GM21723 (cell line): Measurements from ENCODE around the gene LARGE1.
"Not testable (repeated sequence)": the region's sequence is repeated elsewhere in the genome, so short reads cannot be mapped to it uniquely, and the experiment has no call there.

Experiments
- ATAC-seq: cut with Tn5 transposase; IDR thresholded peaks from one replicate; pipeline ENCODE4 v1.9.1; 2021; ENCODE audit warnings: mild to moderate bottlenecking, moderate library complexity; ENCODE audit not compliant: unreplicated experiment

LARGE1 gene

DNA sequence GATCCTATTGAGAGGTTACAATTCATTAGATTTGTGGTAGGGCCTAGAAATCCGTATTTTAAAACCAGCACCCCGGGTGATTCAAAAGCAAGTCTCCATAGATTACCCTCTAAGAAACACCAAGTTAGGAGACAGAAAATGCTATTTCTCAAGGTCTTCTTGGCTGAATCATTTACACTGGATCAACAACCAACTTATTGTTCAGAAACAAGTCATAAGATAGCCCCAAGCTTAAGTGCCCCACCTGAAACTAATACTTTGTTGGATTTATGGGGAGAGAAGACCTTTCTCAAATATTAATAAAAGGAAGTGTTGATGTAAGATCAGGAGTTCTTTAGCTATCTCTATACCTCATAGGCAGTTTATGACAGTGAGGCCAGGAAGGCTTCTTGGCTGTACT, 345.2 kb downstream of the LARGE1 start:
- no peak for ATAC-seq

DNA sequence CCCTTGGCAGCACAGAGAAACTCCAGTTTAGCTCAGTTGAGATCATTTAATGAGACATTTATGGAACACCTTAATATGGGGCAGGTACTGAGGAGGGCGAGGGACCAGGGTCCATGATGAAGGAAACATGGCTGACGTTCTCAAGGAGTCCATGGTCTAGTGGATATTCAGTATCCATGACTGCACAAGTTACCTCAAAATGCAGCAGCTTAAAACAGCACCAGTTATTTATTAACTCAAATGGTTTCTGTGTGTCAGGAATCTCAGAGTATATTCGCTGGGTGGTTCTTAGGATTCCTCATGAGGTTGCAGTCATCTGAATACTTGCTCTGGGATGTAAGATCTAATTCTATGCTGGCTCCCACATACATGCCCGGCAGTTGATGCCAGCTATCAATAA, 346.8 kb downstream of the LARGE1 start:
- no peak for ATAC-seq

DNA sequence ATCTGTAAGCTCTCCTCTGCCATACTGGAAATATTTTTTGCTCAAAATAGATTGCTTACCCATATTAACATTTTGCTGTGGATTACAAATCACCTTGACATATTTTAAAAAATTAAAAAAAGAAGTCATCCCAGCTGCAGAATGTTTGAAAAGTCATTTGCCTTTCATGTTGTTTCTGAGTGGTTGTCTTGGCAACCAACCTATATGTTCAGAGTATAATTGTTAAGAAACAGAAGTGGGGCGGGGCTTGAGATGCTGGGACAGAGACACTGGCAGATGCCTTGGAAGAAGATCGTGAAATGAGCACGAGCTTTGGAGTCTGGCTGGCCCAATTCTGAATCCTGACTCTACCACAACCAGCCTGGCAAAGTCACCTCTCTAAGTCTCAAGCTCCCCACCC, 348.2 kb downstream of the LARGE1 start:
- ATAC-seq, result no peak

DNA sequence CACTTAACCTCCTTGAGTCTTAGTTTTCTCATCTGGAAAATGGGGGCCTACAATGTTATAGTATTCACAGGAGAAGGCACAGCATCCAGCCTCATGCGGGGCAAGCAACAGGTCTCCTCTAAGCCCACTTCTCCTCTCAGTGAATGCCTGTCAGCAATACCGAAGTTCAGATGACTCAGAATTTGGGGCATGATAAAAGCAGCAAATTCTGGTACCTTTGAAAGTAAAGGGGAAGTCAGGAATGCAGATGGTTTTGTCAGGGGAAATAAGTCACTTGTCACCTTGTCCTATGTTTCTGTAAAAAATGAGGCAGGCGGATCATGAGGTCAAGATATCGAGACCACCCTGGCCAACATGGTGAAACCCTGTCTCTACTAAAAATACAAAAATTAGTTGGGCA, 350.2 kb downstream of the LARGE1 start:
- ATAC-seq, result no peak

DNA sequence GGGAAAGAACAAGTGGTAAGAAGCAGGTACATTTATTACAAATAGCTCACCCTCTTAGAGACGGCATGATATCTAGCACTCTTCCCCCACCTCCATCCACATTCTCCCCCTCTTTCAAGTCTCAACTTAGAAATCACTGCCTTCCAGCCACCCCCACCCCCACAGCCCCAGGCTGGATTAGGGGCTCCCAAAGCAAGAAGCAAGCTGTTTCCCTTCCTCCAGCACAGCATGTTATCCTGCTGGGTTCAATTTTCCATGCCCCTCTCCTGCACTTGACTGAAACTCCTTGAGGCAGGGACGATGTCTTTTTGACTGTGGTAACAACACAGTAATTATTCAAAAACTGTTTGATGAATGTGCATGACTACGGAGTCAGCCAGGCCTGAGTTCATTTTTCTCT, 350.7 kb downstream of the LARGE1 start:
- no peak for ATAC-seq

DNA sequence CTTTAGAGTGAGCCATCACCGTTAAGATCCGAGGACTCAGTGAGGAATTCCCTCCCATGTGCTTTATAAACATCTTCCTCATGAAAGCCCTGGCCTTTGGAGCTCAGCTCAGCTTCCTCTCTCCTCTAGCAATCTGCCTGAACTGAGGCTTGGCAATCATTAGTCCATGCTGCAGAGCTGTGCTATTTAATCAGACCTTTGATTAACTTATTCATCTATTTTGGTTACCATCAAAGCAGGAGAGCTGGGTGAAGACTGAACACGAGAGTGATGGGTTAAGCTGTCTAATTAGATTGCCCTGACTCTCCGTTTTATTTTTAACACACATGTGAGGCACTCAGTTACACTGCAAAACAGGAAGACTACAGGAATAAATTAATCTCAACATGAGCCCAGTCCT, 351.3 kb downstream of the LARGE1 start:
- ATAC-seq, result no peak

DNA sequence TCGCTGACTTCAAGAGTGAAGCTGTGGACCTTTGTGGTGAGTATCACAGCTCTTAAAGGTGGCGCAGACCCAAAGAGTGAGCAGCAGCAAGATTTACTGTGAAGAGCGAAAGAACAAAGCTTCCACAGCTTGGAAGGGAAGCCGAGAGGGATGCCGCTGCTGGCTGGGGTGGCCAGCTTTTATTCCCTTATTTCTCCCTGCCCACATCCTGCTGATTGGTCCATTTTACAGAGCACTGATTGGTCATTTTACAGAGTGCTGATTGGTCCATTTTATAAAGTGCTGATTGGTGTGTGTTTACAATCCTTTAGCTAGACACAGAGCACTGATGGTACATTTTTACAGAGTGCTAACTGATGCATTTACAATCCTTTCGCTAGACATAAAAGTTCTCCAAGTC, 353.8 kb downstream of the LARGE1 start:
- not testable (repeated sequence) for ATAC-seq

DNA sequence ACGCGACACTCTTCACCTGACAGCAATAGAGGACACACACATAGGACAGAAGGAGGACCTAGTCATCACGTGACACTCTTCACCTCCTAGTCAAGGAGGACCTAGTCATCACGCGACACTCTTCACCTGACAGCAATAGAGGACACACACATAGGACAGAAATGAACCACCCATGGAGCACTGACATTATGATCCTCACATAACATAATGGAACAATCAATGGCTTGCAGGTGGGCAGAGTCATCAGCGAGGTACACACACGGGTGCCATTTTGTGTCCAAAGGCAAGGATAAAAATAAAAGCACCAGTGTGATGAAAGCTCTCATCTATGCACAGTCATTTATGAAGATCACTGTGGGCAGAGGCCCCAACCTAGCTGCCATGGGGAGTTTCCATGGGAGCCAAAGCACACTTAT, 354.7 kb downstream of the LARGE1 start:
- no peak for ATAC-seq

DNA sequence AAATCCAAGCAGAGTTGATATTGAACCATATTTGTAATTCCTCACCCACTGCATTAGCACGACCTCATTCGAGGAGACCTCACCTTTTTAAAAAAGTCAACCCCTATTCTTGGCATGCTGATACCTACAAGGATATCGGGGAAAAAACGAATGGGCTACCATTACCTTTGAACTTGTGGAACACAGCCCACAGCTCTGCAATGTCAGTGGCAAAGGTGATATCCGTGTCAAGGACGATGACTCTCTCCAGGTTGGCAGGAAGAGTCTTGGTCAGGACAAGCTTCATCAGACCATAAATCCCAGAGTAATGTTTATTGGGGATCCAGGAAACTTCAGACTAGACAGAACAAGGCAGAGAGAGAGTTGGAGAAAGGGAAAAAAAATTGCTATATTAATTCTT, 355.6 kb downstream of the LARGE1 start:
- ATAC-seq, result no peak

DNA sequence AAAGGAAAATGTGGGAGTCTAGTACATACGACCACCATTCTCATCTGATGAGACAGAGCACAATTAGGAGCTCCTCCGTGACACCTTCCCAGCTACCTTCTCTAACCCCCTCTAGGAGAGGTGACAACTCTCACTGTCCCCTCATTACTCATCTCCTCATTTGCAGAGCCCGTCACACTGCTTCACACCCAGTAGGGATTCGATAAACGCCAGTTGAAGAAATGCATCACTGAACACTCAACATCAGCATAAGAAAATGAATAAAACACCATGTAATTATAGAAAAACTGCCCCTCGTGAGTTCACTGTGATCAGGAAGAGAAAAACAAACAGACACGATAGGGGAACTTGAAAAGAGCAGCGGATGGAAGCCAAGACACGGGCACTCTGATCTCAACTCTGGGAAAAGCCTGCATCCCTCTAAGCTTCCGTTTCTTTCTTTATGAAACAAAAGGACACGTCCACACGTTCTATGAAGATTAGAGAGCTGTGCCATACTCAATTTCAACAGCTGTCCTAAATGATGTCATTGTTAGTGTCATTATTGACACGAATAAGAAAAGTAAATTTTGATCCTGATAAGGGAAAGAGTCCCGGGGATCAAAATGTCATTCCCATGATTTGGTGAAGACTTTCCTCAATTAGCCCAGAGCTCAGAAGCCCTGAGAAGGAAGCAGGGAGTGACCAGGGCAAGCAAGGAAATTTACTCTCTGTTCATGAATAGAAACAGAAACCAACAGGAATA, 356.9 kb downstream of the LARGE1 start:
- ATAC-seq, result no peak

DNA sequence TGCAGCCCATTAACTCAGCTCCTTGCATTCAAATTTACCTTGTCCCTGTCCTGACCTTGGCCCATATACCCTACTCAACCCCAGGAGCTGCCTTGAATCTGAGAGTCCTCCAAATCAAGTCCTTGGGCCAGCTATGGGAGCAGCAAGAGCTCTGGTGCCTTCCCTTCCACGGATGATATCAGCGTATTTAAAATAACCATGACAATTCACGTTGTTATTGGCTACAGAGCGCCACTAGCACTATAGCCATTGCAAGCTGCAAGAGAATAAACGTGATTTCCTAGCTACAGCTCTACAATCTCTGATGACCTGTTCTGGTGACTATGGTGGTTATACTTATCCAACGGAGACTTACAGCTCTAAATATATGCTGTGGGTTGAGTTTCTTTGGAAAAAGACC, 357.8 kb downstream of the LARGE1 start:
- ATAC-seq, result no peak

DNA sequence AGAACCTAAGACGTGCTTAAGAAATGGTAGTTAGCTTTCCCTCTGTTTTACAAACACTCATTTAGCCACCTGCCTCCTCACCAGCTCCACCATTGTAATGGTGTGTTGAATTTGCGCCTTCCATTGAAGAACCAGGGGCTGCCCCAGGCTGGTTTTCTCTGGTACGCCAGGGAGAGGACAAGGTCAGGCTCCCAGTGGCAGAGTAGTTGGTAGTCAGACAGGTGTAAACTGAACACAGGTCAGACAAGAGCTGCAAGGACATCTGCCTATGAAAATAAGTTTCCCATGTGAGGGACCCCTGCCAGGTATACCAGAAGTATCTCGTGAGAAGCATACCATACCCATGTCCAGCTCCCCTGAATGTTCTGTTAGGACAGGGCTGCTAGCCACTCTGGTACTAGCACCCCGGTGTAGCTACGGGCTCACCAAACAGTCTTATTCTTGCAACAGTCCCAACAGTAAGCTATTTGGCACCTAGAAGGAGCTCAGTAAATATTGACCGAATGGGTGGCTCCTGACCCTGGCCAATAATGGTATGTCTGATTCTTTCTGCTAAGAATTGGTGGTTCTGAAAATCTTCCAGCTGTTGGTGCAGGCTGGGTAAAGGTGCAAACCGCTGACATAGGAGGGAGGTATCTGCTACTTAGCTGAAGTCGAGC, 359.0 kb downstream of the LARGE1 start:
- ATAC-seq, result no peak

DNA sequence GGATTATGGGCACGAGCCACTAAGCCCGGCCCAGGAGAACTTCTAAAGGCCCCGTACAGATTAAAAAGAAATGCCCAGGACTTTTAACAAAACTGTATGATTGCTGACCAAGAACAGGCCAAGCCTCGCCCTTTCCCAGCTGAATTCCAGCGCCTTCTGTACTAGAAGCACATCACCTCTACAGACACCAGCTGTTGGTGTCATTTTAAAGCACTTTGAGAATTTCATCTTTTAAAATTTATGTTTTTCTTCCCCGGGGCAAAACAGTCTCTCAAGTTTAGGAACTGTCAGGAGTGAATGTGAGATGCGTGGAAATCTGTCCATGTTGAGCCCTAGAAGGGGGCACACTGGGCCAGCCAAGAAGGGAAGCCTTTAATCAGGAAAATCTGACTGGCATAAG, 362.4 kb downstream of the LARGE1 start:
- no peak for ATAC-seq

DNA sequence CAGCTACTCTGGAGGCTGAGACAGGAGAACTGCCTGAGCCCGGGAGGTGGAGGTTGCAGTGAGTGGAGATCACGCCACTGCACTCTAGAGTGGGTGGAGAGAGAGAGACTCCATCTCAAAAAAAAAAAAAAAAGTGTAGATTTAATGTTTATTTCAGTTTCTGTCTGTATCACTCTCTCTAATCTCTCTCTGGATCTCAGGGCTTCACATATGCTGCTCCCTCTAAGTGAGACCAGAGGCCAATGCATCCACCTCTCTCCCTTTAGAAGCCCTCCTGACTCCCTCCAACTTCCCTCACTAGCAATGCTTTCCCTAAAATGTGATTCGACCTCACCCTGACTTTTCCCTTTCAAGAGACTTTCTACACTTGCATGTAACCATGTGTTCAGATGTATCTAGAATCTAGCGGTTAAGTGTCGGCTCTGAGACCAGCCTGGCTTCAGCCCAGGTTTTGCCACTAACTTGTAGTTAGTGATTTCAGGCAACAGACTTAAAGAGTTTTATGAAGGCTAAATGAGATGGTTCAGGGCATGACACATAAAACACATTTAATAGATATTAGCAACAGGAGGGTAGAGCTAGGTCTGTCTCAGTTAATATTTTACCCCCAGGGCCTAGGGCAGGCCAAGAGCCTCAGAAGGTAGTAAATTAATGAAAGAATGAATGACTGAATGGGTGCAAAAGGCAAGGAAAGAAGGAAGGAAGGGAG, 364.3 kb downstream of the LARGE1 start:
- ATAC-seq, result no peak

DNA sequence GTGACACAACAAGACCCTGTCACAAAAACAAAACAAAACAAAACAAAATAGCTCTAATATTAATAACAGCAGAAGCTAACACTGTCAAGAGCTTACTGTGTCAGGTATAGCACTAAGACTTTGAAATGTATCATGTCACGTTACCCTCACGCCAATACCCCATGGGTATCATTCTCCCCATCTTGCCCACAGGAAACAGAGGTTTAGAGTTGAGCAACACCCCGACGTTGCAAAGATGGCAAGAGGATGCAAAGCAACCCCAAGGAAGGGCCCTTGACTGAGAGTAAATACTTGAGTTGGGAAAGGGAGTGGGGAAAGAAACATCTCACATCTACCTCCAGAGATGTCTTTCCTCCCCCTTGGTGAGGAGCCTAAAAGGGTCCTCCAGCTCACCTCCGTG, 366.8 kb downstream of the LARGE1 start:
- no peak for ATAC-seq

DNA sequence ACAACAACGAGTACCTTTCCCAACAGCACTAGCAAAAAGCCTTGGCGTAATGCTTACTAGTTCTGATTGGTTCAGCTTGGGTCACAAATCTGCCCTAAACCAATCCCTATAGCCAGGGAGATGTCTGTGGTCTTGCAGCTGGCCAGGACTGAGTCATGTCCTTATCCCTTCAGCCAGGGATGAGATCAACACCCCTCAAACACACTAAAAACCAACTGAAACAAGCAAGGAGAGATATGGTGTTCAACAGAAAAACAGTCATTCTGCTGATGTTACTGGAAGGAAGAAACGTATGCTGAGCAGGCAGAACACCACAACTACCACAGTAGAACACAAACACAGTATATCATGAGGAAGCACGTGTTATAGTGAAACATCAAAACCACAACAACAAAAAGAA, 375.6 kb downstream of the LARGE1 start:
- ATAC-seq, result no peak

DNA sequence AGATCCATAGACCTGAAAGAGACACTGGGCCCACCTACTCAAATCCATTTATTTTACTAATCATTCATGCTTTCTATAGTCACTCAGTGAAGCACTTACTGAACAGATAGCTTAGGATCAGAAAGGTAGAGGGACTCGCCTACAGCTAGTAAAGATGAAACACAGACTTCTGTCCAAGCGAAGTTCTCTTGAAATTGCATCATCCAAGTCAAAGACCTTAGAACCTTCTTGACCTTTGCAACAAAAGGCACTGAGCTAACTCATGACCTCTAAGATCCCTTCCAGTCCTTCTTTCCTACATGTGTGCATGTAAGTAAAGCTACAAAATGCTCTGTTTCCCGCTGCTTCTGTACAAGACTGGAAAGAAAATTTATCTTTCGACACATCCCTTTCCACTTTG, 377.6 kb downstream of the LARGE1 start:
- no peak for ATAC-seq

DNA sequence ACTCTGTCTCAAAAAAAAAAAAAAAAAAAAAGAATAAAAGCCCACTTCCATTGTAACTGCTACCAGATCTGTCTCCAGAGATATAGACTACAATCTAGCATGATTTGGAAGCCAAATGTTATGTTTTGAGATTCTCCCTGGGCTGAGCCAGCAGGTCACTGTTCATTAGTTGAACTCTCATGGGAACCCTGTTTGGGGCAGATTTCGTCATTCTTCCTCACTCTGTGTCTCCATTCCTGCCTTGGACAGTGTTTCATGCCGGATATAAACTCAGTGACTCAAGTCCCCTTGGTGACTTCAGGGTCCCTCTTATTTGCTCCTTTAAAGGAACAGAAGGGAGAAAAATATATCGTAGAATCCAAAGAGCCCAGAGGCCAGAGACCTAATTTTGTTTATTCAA, 378.1 kb downstream of the LARGE1 start:
- no peak for ATAC-seq

DNA sequence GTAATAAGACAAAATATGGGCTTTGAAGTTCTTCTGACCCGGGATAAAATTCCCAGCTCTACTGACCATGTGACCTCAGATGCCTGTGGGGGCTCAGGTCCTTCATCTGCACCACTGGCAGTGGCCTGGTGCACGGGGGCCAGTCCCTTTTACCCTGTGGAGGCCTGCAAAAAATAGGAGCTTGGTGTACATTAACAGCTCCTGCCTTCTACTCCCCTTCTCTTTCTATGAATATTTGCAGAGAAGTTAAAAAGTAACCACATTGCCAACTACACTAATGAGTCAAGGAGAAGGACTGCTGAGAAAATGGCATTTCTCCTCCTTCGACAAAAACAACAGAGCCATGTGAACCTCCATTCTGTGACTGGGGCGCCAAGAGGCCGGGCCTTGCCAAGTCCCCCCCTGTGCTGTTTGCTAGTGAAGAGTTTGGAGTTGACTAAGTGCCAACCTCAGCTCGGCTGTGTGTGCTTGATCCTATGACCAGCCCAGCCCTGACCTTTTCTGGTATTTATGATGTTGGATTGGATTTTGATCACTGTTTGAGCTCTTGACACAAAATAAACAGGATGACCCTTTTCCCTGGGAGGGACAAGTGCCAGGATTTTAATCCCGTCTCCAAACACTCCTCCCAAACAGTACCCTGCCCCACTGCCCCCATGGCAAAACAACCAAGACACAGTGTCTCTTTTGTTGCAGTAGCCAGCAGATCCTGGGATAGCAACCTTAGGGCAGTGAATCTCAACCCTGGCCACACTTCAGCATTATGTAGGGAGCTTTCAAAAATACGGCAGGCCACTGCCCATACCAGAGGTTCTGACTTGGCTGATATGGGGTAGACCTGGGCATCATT, 380.1 kb downstream of the LARGE1 start:
- no peak for ATAC-seq

DNA sequence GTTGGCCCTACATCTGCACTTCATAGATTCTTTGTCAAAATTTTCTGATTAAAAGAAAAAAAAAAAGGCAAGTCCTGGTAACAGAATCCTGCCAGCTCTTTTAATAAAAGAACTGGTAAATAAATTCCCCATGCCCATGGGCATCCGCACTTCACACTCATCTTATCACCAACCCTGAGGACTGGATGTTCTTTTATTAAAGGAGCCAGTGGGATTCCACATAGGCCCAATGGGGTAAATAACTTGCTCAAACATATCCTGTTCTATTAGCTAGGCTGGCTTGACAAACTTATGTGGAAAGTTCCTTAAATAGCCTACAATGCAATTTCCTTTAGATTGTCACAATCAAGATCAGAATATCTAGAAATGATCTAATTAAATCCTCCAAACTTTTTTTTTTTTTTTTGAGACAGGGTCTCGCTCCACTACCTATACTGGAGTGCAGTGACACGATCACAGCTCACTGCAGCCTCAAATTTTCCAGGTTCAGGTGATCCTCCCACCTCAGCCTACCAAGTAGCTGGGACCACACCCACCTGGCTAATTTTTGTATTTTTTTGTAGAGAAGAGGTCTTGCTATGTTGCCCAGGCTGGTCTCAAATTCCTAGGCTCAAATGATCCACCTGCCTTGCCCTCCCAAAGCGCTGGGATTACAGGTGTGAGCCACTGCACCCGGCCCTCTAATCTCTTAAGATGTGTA, 380.9 kb downstream of the LARGE1 start:
- ATAC-seq, result no peak
